Measurements from ENCODE around the gene GET4.

The GET4 gene

DNA sequence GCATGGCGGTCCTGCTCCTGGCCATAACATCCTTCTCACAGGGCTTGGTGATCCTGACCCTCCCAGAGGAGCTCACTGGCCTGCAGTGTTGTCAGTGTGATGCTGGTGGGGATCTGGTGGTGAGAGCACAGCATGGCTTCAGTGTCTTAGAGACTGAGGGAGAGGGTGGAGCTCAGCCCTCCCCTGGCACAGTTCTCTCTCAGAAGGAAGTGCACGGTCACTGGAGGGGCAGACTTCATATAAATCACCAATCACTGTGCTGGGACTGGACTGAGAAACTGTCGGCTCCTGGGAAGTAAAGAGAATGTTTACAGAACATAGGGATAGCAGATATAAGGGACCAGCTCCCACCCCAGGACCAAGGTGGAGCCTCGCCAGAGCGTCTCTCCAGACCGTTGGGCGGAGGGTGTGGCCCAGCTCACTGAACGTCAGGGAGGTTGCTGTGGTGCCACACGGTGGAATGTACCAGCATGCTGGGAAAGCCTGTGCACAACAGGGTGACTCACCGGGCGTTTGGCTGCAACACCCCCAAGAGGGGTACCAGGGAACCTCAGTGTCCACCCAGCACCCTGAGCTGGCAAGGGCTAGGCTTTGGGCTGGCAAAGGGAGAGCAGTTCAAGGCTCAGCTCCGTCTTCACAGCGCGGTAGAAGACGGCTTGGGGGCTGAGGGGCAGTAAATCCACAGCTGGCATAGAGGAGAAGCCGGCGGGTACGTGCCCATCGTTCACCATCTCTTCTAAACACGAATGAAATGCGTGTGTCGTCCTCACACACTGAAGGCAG, 8.8 kb upstream of the GET4 start:
- TF ChIP-seq, protein P1, sequence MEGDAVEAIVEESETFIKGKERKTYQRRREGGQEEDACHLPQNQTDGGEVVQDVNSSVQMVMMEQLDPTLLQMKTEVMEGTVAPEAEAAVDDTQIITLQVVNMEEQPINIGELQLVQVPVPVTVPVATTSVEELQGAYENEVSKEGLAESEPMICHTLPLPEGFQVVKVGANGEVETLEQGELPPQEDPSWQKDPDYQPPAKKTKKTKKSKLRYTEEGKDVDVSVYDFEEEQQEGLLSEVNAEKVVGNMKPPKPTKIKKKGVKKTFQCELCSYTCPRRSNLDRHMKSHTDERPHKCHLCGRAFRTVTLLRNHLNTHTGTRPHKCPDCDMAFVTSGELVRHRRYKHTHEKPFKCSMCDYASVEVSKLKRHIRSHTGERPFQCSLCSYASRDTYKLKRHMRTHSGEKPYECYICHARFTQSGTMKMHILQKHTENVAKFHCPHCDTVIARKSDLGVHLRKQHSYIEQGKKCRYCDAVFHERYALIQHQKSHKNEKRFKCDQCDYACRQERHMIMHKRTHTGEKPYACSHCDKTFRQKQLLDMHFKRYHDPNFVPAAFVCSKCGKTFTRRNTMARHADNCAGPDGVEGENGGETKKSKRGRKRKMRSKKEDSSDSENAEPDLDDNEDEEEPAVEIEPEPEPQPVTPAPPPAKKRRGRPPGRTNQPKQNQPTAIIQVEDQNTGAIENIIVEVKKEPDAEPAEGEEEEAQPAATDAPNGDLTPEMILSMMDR (IDR thresholded peaks at IDR 0.05), result no peak

DNA sequence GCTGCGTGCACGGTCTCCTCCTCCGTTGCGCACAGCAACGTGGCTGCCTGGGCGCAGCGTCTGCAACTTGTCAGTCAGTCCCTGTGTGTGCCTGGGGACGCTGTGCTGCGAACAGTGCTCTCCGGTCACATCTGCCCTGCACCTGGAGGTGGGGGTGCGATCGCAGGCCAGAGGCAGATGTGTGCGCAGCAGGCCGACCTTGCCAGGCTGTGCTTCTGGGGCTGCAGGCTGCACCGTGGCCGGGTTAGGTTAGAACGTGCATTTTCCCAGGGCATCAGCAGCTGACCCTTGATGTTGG, 8.2 kb upstream of the GET4 start:
- TF ChIP-seq, protein P1 (IDR thresholded peaks at IDR 0.05), result no peak

GRCh38 chr7:869348-869747, 7.0 kb upstream of the GET4 start:
- TF ChIP-seq, protein P1 (IDR thresholded peaks at IDR 0.05), result no peak

DNA sequence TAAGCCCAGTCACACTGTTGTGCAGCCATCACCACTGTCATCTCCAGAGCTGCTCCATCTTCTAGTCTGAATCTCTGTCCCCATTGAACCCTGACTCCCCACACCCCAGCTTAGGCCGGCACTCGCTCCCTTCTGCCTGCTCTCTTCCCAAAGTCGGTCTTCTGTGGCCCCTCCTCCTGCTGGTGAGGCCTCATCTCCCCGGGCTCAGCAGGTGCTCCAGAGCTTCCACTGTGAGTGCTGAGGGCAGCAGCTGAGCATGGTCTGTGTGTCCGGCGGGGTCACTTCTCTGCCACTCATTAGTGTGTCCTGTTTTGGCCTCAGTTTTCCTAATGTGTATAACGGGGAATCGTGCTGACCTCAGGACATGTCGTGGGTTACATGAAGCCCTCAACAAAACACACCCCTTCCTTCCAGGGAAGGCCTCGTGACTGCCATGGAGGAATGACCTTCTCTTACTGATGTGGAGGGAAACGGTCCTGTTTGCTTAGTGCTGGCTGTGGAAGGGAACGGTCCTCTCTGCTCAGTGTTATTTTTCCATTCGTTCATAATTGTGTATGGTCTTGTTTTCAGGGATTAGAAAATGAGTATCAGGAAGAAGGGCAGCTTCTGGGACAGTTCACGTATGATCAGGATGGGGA, 4.3 kb upstream of the GET4 start:
- TF ChIP-seq, protein P1 (IDR thresholded peaks at IDR 0.05), result no peak

- TF ChIP-seq, protein P1 (IDR thresholded peaks at IDR 0.05), result peak; percentile 99
Measured at GRCh38 chr7:873367-874002, 2.9 kb upstream of the GET4 start.

GRCh38 chr7:874031-874749, 2.2 kb upstream of the GET4 start:
- TF ChIP-seq, protein P1 (IDR thresholded peaks at IDR 0.05), result no peak

DNA sequence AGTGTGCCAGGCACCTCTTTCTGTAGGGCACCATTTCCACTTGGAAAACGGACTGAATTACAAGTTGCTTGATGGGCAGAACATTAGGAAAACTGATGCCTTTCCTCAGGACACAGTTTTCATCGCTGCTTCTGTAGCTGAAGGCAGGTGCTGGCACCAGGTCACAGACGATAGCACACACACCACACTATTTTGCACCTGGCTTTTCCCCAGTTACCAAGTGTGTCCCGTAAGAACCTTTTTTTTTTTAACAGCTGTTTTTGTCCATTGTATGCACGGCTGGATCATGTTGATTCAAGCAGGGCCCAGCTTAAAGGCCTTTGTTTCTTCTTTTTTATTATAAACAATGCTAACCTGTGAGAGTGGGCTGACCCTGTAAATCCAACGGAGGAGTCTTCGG, 1.3 kb upstream of the GET4 start:
- TF ChIP-seq, protein P1 (IDR thresholded peaks at IDR 0.05), result no peak

Data from LNCAP (cell line).